ENCODE measurements around the gene ADAMTSL1.

ADAMTSL1 gene

GRCh38 chr9:18785604-18786003, 311.7 kb downstream of the ADAMTSL1 start:
- no peak for DNase-seq

DNA sequence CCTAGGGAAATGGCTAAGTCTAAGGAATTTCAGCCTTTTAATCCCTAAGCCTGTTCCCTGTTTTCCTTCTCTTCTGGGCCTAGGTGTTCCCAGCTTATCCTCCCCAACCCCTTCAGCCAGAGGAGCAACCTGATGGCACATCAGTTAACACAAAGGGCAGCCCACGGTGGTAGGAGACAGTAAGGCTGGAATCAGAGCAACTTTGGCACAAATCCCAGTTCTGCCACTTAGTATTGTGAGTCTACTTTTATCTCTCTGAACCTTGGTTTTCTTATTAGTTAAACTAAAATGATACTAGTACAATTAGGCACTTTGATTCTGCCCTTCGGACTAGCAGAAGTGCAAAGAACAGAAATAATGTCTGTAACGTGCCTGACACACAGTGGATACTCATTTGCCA, 312.2 kb downstream of the ADAMTSL1 start:
- no peak for DNase-seq

- DNase-seq, result no peak
Observed at GRCh38 chr9:18786911-18787650, 313.1 kb downstream of the ADAMTSL1 start.

GRCh38 chr9:18788256-18788655, 314.3 kb downstream of the ADAMTSL1 start:
- DNase-seq, result no peak

- DNase-seq, result no peak
Observed at GRCh38 chr9:18791074-18791473, 317.1 kb downstream of the ADAMTSL1 start.

DNA sequence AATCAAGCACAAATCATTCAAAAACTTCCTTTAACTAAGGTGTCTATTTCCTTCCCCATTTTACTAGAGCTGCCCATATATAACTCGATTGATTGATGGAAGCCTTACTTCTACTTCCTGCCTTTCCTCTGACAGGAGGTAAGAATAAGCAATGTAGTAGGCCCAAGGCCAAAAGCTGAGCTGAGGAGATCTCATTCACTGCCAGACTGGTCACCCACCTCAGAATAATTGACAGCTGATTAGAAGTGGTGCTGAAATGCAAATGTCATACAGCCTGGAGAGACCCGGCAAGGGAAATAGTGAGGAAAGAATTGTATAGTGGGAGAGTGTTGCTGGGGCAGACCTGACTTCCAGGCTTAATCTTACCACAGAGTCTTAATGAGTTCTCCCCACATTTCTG, 319.2 kb downstream of the ADAMTSL1 start:
- DNase-seq, result no peak

DNA sequence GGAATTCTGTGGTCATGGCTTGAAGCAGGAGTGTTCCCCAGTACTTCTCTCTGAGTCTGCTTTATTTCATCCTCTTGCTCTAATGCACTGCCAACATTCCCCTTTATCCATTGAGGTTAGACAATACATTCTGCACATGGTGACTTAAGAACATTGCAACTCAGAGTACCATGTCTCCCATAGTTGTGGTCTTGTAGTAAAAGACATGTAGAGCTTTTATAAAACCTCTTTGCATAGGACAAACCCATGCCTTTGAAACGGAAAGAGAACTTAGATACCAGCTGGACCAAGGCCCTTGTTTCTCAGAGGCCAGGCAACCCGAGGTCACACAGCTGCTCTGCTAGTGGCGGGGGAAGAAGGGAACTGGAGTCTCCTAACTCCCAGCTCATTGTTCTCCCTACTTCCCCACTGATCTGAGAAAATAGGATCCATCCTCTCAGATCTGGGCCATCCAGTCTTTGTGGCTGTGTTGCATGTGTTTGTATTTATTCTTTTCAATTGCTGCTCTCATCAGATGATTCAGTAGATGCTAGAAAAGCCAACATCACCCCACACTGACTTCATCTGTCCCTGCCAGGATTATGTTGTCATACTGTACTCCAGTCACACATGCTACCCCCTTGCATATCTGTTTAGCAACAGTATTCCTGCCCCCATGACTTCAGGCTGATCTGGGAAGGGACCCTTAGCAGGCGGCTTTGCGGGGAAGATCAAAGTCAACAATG, 322.2 kb downstream of the ADAMTSL1 start:
- no peak for DNase-seq

DNA sequence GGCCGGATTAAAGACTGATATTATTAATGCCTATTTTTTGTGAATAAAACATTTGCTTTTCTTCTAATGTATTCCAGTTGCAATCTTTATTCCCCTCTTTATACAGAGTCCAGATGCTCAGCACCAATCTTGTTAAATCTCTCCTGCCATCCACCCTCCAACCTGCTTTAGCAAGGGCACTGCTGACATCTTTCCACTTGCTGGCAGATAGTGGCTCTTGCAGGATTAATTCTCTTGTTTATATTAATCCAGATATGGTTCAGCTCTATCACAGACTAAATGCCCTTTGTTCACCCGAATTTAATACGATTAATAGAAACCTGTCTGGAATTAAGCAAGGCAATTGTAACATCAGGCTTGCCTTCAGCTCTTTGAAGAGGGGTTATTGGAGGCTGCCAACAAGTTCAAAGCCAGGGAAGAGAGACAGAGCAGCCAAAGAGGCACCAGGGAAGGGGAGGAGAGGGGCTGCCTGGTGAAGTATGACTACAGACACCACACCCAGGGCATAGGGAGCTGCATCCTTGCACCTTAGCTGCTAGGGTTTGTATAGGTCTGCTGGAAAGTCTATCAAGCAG, 322.8 kb downstream of the ADAMTSL1 start:
- DNase-seq, result no peak

DNA sequence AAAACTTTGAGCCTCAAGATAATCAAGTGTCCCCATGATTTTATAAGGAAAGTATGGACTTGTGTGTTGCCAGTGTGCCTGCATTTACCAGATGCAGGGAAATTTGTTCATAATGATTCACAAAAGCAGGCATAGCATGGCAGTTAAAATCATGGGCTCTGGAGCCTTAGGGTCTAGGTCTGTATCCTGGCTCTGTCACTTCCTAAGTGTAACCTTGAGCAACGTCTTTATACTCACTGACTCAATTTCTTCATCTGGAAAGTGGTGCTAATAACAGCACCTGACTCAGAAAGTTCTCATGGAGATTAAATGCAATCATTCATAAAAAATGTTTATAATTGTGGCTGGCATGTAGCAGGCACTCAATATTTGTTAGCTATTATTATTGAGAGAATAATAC, 324.2 kb downstream of the ADAMTSL1 start:
- DNase-seq, result no peak

GRCh38 chr9:18798508-18799290, 324.7 kb downstream of the ADAMTSL1 start:
- no peak for DNase-seq

DNA sequence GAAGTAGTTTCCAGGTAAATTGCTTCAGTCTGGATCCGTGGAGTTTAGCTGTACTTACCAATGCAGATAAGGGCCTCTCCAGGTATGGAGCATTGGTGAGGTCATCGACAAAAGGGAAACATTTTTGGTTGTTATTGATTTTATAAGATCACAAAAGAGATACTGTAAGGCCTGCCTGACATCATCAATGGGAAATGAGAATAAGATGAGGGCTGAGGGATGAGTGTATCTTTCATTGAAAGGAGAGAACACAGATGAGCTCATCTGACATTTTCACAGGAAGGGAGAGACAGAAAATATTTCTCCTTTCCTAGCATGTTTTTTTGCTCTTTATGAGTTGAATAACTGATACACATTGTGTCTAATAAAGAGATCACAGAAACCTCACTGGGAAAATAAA, 325.5 kb downstream of the ADAMTSL1 start:
- no peak for DNase-seq

- no peak for DNase-seq
Observed at GRCh38 chr9:18800579-18800978, 326.6 kb downstream of the ADAMTSL1 start.

DNA sequence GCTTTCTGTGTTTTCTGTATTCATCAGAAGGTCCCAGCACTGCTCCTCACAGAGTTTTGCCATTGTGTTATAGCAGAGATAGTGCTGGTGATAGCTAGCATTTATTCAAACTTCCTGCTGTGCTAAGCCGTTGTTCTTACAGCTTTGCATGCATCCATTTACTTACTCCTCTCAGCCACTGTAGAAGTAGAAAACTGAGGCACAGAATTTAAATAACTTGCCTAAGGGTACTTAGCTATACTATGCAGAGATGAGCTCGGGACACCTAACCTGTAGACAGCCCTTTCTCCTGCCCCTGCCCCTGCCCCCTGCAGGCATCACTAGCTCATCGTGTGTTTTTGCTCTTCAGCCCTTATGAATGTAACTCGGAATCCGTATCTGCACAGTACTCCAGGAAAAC, 331.4 kb downstream of the ADAMTSL1 start:
- no peak for DNase-seq

DNA sequence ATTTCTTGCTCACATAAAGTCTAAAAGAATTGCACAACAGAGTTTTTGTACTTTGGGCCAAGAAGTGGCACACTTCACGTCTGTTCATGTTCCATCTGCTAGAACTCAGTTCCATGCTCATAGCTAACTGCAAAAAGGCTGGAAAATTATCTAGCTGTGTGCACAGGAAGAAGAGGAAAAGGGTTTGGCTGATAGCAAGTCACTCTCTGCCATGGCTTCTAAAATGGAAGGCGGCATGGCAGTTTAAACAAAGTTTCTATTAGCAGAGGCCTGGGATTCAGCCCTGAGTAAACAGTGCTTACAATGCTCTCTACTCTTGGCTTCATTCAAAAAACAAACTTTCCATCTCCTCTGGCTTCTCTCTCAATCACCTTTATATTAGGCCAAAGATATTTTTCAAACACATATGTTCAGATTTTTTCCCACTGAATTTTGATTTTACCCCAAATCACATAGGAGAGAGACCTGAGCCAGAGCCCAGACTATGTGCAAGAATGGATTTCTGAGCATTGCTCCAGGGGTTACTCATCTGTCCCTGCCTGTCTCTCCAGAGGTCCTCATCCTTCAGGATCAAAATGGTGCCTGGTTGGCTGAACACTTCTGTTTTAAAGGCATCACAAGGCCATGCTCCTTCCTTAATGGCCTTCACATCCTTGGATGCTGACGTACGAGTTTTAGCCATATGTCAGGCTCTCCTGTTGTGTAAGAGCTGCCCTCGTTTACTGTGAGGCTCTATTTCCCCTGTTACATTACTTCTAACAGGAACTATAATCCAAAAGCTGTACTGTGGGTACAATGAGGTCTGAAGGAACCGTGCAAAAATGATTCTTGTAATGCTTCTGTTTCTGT, 332.5 kb downstream of the ADAMTSL1 start:
- no peak for DNase-seq

- DNase-seq, result no peak
Observed at GRCh38 chr9:18810581-18810980, 336.6 kb downstream of the ADAMTSL1 start.

GRCh38 chr9:18811171-18811570, 337.2 kb downstream of the ADAMTSL1 start:
- no peak for DNase-seq

DNA sequence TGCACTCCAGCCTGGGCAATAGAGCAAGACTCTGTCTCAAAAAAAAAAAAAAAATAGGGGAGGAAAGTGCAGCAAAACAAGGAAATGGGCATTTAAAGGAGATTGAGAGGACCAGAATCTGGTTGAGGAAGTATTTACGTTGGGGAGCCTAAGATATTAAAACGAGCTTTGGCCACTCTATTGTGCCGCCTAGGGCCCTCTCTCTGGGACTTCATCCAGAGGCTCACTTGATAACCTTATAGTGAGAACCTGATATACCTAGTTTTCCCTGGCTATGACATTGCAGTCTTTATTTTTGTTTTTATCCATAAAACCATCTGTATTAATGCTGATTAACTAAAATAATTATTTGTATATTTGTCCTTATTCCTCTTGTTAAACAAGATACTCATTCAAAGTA, 345.5 kb downstream of the ADAMTSL1 start:
- DNase-seq, result no peak

DNA sequence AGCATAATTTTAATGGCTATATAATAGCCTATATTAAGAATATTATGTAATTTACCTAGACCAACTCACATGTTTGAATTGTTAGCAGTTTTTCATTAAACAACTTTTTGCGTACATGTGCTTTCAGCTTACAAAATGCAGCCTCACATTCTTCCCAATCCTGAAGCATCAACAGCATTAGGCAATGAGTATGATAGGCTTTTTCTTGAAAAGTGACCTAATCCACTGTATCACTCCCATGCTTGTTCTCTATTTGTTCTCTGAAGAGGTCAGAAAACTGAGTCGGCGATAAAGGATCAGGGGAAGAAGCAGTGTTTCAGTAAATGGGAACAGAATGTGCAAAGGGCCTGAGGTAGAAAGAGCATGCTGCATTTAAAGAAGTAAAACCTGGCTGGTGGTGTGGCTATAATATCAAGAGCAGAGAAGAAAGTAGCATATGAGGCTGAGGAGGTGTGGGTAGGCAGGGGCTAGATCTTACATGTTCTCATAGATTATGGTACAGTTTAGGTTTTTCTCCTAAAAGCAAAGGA, 346.7 kb downstream of the ADAMTSL1 start:
- DNase-seq, result no peak

- DNase-seq, result no peak
Observed at GRCh38 chr9:18821788-18822187, 347.8 kb downstream of the ADAMTSL1 start.

DNA sequence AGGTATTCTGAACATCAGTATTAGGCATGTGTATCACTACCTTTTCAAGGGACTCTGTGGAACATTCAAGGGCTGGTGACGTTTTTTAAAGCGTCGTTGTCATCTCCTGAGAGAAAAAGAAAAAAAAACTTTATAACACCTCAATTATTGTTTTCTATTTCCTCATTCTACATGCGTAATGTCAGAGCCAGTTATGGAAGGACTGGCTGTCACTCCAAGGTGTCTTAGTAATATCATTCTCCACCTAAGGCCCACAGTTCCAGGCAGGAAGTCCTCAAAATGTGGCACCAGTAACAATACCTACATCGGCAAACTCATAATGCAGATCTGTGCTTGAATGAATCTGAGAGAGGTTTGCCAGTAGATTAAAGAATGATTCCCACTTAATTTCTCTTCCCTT, 348.9 kb downstream of the ADAMTSL1 start:
- no peak for DNase-seq

DNA sequence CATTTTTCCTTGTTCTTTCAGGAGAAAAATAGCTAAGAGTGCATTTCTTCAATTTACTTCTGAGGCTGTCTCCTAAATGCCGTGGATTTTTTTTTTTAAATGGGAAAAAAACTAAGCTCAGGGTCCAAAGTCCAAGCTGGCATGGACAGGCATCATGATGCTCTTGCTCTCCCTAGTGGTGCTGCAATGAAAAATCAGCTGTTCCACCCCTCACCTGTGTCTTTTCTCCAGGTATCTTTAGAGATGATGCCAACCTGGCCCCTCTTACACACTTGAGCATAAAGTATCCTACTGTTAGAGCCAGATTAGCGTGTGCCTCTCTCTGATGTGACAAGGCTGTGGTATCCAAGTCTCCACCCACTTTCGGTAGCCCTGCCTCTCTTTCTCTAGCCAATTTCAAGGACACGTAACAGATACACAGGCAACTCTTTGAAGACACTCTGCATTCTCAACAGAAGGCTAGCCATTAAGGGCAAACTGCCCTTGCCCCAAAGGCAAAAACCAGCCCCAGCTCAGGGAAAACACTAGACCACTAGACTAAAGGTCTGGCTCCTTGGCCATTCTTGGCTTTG, 350.2 kb downstream of the ADAMTSL1 start:
- DNase-seq, result no peak

- no peak for DNase-seq
Observed at GRCh38 chr9:18825656-18826170, 351.8 kb downstream of the ADAMTSL1 start.

All from activated CD8-positive, alpha-beta memory T cell treated with anti-CD3 and anti-CD28 coated beads, Interleukin-2, amount 50 U/mL, for 48 hours (primary cell).